Panc1 (cell line): ENCODE data around the gene RHBG.

Experiments used
- CTCF ChIP-seq: fragments of 450-650 bp; IDR thresholded peaks from 2 replicates; pipeline ENCODE4 v1.5.1; 2017; ENCODE audit warnings: mild to moderate bottlenecking
- POLR2AphosphoS5 ChIP-seq: IDR thresholded peaks from 2 replicates; pipeline ENCODE4 v1.6.1; 2012; ENCODE audit warnings: mild to moderate bottlenecking, low read depth, low read length, moderate library complexity
- REST ChIP-seq, 2 experiments: IDR thresholded peaks; 2 replicates each; pipeline ENCODE4 v1.6.1; 2011 to 2012; ENCODE audit warnings: low read depth in 2 of 2, control low read depth in 1 of 2, low read length in 1 of 2, mild to moderate bottlenecking in 1 of 2, moderate library complexity in 1 of 2; ENCODE audit not compliant: insufficient read depth in 1 of 2
- SIN3A ChIP-seq: IDR thresholded peaks from 2 replicates; pipeline ENCODE4 v1.6.1; 2012; ENCODE audit warnings: low read depth, mild to moderate bottlenecking, low read length, moderate library complexity, borderline replicate concordance; ENCODE audit not compliant: insufficient read depth
- TCF7L2 ChIP-seq: IDR thresholded peaks from 2 replicates; pipeline ENCODE4 v1.6.1; 2011; ENCODE audit warnings: mild to moderate bottlenecking, low read depth, low read length, inconsistent platforms

- TF ChIP-seq REST (IDR thresholded peaks at IDR 0.05; ENCODE audit: insufficient read depth in 1 of 2, low read depth in 2 of 2, low read length in 1 of 2), result no peak
- no peak for TF ChIP-seq CTCF
- TF ChIP-seq POLR2AphosphoS5, result no peak
- no peak for TF ChIP-seq TCF7L2
- TF ChIP-seq SIN3A, result no peak
Measured at GRCh38 chr1:156387870-156388173, 18.8 kb downstream of the RHBG start.
